GM21786 (cell line): ENCODE results near the gene C9orf43.

Experiments used
- ATAC-seq: cut with Tn5 transposase; IDR thresholded peaks from one replicate; pipeline ENCODE4 v1.9.1; 2021; ENCODE audit not compliant: unreplicated experiment

C9orf43 gene

DNA sequence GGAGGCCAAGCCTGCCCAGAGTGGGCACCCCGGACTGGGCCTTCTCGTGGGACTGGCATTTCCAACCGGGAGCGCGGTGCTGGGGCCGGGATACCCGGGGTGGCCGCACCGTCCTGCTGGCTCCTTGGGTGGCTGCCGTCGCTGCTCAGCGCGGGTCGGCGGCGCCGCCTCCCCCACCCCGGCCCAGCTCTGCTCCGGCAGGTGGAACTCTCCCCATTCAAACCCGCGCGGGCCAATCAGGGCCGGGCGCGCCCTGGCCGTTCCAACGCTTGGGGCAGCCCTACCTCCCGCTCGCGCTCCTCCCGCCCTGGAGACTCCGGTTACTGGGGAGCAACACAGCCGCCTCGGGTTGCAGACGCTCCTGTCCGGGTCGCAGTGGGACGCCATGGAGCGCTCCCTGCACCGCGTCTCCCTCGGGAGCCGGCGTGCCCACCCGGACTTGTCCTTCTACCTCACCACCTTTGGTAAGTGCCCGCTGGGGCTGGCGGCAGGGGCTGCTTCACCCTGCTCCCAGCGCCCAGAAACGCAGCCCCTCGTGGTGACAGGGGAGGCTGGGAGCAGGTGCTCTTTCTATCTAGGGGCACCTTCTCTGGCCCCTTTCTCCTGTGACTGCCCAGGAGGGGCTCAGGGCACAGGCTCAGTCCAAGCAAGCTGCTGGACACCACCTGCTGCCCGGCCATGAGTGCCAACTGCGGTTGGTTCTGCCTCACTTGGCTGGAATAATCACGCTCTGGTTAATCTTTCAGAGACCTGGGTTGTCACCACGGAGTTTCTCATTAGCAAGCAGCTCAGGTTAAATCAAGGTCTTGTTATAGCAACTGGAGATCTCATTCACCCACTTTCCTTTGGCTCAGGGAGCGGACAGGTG is 53.1 kb downstream of the C9orf43 start, which contains the start of gene RGS3:
Gene RGS3, plus strand, starts transcription at position 310 of the 868 bp plus-strand sequence. Its CDS starts 76 bp downstream, at position 386.
- no peak for ATAC-seq

DNA sequence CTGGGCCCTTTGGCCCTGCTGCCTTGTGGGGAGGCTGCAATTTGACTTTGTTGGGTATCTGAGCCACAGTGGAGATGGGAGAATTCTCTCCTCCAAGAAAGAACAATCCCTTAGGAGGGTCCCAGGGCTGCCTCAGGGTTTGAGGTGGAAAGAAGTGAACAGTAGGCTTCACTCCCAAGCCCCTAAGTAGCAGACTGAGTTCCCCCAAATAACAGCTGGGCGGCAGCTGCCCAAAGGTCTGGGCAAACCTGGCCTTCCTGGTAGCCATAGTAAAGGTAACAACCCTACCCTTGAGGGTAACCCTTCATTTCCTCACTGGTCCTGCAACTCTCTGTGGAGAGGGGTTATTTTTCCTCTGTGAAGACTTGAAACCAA is 53.7 kb downstream of the C9orf43 start:
- no peak for ATAC-seq

DNA sequence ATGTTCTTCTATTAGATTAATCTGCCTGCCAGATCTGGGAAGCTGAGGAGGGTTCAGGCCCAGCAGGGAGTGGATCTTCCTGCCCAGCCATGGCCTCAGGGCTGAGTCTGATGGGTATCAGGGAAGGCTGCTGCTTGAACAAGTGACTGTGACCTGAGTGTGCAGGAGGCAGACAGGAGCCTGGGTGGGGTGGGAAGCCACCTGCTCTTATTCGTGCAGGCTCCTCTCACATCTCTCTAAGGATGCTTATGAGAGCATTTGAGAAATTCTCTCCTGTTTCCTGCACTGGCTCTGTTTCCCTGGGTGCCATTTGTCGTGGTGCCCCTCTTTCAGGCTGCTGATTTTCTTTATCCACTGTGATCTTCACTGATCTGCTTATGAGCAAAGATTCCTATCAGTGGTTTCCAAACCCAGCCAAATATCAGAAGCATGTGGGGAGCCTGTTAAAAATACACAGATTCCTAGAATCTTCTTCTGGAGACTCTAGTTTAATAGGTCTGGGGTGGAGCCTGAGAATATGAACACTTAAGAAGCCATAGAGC is 55.1 kb downstream of the C9orf43 start:
- ATAC-seq: no peak

DNA sequence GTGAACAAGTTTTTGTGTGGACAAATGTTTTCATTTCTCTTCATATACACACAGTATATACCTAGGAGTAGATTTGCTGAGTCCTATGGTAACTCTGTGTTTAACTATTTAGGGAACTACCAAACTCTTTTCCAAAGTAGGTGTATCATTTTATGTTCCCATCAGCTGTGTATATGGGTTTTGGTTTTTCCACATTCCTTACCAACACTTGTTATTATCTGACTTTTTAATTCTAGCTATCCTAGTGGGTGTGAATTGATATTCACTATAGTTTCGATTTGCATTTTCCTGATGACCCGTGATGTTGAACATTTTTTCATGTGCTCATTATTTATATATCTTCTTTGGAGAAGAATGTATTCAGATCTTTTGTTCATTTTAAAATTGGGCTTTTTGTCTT is 56.6 kb downstream of the C9orf43 start:
- no peak for ATAC-seq

DNA sequence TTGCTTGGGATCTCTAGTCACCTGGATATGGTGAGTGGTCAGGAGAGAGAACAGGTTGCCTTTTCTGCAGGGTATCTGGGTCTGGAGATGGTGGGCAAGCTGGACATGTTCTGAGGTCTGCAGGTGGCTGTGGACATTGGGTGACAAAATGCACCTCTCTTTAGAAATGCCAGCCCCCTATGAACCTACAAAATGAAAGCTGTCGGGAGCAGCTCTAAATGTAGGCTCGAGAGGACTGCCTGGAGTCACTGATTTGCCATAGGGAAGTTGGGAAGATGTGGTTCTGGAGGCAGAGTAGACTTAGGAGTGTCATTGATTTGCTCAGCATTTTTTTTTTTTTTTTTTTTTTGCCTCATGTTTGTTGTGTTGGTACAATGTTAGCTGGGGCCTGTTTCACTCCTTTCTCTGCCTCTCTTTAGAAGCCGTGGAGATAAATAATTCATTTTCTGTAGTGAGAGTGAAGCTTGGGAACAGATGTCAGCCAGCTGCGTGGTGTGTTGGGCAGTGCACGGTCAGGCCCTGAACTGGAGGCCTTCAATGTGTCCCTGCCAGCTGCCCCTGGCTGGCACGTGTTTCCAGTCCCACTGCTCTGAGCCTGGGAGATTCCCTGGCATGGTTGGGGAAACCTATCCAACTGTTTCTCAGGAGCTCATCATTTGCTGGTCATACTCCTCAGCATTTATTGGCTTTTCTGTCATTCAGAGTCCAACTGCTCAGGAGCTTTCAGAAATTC is 58.3 kb downstream of the C9orf43 start:
- ATAC-seq: no peak

DNA sequence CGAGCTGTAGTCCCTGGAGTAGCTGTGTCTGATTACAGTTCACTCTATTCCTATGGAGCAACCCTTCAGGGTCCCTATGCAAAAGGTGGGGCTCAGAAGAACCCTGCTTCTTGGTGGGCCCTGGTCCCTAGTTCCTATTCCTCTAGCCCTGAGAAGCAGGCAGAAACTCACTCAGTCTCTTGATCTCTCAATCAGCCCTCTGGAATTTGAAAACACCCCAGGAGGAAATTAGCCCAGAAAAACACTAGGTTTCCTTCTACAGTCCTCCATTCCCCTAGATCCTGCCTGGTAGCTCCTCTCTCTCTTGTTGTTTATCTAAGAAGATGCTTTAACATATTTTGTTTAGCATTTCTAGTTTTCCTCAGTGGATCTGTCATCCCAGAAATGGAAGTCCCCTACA is 60.6 kb downstream of the C9orf43 start:
- no peak for ATAC-seq

DNA sequence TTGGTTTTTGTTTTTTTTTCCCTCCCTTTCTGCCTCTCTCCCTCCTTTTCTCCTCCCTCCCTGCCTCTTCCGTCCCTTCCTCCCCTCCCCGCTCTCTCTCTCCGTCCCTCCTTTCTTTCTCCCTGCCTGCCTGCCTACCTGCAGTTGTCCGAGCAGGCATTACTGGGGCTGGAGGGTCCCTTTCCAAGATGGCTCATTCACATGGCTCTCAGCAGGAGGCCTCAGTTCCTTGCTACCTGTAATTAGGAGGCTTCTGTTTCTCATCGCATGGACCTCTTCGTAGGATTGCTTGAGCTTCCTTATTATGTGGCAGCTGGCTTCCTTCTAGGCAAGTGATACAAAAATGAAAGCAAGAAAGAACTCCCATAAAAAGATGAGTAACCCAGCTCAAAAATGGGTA is 61.0 kb downstream of the C9orf43 start:
- no peak for ATAC-seq

DNA sequence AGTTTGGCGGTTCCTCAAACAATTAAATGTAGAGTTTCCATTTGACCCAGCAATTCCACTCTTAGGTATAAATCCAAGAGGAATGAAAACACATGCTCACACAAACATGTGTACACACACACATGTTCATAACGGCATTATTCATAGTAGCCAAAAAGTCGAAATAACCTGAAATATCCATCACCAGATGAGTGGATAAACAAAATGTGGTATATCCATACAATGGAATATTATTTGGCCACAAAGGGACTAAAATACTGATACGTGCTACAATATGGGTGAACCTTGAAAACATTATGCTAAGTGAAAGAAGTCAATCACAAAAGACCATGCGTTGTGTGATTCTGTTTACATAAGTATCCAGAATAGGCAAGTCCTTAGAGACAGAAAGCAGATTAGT is 61.7 kb downstream of the C9orf43 start:
- ATAC-seq: no peak

DNA sequence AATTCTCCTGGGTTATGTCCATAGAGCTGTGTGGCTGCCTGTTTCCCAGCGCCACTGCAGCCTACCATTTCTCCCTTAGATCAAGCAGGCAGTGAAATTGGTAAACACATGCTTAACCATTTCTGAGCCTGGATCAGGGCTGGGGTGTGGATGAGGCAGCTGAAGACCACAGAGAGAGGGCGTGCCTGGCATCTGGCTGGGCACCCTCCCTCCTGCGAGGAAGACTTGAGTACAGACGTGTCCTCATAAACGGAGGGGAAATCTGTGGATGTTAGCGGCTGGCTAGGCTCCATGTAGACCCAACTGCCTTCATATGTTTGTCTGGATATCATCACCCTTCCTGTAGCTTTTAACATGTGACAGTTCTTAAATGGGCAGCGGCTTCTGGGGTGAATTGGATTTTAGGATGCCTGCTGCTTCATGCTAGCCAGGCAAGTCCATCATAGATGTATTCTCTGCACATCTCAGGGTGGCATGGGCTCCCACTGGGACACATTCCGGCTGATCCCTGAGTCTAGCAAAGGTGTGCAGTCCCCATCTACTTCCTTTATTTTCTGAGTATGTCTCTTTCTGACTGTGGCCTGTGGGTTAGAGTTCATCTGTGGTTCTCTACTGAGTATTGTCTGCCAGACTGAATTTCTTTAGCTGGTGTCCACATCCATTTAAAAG is 63.9 kb downstream of the C9orf43 start:
- ATAC-seq: no peak

DNA sequence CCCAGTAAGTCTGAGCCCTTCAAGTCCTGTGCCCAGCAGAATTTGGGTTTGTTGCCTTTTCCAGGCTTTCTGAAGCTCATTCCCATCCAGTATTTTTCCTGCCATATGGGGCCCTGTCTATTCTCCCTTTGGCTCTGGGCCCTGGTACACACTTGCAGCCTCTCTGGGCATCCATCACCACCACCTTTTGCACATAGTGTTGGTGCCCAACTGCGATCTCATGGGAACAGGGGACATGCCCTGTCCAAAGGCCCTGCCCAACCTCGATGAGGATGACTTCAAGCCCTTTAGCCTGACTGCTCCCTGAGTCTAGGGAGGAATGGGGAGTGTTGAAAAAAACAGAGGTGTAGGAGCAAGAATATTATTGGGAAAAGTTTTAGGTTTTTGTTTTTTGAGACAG is 64.5 kb downstream of the C9orf43 start:
- ATAC-seq: no peak

DNA sequence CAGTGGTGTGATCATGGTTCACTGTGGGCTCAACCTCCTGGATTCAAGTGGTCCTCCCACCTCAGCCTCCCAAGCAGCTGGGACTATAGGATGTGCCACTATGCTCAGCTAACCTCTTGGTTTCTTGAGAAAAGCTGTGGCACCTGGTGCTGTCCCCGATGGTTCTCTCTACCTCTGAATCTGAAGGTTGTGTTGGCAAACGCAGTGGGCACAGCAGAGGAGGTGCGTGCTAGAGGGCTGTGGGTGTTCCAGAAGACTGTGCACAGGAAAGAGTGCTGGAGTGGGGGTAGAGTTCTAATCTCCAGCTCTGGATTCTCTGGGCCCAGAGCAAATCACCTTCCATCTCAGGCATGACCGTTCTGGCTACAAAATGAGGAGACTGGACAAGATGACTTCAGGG is 65.4 kb downstream of the C9orf43 start:
- no peak for ATAC-seq

DNA sequence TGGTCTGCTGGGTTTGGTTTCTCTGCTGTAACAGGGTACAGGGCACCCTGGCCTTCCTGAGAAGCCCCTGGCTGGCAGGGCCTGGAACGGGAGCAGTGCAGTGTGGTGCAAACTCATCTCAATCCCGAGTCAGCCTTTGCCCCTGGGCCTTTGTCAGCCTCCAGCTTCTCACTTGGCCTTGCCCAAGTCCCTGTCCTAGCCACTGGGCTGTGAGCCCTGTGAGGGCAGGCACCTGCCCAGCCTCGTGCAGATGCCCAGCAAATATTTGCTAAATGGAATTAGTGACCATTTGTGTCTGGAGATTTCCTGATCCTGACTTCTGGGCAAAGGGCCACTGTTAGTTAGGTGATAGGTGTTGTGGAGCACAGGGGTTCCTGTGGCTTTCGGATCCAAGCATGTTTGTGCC is 66.0 kb downstream of the C9orf43 start:
- ATAC-seq: no peak

DNA sequence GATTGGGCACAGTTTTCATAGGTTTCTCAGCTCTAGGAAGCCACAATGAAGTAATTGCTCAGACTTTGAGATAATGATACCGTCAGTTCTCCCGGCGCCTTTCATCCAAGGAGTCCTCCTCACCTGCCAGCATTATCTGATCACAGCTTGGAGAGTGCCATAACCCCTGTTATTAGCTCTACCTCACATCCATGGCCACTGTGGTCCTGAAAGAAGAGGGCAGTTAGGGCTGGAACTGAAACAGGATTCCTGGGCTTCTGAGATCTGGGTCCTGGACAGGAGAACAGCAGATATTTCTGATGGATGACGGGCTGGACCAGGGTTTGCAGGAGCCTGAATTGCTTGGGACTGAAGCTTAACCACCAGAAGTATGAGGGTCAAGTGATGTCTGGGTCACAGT is 66.5 kb downstream of the C9orf43 start:
- ATAC-seq: no peak

DNA sequence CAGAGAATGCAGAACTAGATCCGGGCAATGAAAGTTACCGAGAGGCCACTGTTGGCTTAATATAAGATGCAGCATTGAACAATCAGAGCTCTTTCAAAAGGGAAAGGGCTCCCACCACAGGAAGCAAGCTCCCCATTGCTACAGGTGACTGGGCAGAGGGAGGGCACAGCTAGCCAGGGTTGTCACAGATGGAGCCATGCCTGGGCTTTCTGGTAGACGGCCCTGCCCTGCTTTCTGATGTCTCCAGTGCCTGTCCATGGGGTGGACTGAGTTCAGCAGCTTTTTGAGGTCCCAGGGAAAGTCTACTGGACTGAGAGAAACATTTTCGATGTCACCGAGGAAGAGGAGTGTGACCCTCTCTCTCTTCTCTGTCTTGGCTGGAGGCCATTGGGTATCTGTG is 67.1 kb downstream of the C9orf43 start:
- ATAC-seq: no peak

DNA sequence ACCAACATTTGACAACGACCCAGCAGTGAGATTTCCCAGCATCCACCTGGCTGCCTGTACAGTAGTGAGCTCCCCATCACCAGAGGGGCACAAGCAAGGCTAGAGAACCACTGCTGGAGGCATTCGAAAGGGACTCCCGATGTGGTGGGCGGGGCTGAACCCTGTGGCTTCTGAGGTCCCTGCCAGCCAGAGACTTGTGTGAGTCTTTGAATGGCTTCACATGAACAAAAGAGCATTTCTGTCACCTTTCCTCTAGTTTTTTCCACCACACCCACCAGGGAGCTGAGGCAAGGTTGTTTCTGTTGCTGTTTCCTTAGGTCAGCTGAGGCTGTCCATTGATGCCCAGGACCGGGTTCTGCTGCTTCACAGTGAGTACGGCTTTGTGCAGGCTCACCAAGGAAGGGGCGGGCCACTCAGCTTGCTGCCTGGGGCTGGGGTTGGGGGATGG is 68.7 kb downstream of the C9orf43 start:
- no peak for ATAC-seq
